PC-9 (cell line): ENCODE data around the gene SLC22A23. TPM values are rescaled to one million over a fixed set of nuclear protein-coding genes. Genes with fewer than 3 reads are reported as not detected.

Experiments
- BruUV-seq: library from RNA; stranded (reverse); fragments of 400-500 nt; replicated peaks from 2 replicates; lab custom pipeline; 2021; lab: Mats Ljungman, UMichigan
- CTCF ChIA-PET: fragments of 300-600 bp; sonication (Branson Sonifier 250); formaldehyde crosslinking; loops from one replicate; lab custom pipeline; 2022; ENCODE audit warnings: antibody characterized with exemption; lab: Charles Lee
- POLR2A ChIA-PET: fragments of 300-600 bp; sonication (Branson Sonifier 250); formaldehyde crosslinking; loops from one replicate; lab custom pipeline; 2022; ENCODE audit warnings: antibody characterized with exemption; ENCODE audit not compliant: unreplicated experiment; lab: Charles Lee
- DNase-seq, 2 experiments: peaks; one replicate each; pipeline versions ENCODE4 v3.0.0 to v3.0.0-alpha.2; 2015 to 2022; ENCODE audit warnings: mixed read lengths in 1 of 2
- H2AFZ ChIP-seq: fragments of 200-600 bp; sonication (generic); 2 replicates; pipeline ENCODE4 v1.8.1; 2017; ENCODE audit warnings: antibody characterized with exemption
- H3F3A ChIP-seq: fragments of 200-600 bp; sonication (generic); 2 replicates; pipeline ENCODE4 v1.8.1; 2017; ENCODE audit warnings: antibody characterized with exemption, mild to moderate bottlenecking, low read depth; ENCODE audit not compliant: insufficient read depth
- H3K27ac ChIP-seq: fragments of 200-600 bp; sonication (generic); 2 replicates; pipeline ENCODE4 v1.6.1; 2016; ENCODE audit warnings: mixed run types
- H3K27me3 ChIP-seq: fragments of 200-600 bp; sonication (generic); 2 replicates; pipeline ENCODE4 v1.6.1; 2016; ENCODE audit warnings: low read depth, mixed run types; ENCODE audit not compliant: insufficient read depth
- H3K36me3 ChIP-seq: fragments of 200-600 bp; sonication (generic); 2 replicates; pipeline ENCODE4 v1.6.1; 2016; ENCODE audit warnings: low read depth, mixed run types
- H3K4me1 ChIP-seq: fragments of 200-600 bp; sonication (generic); replicated peaks from 2 replicates; pipeline ENCODE4 v1.6.1; 2016; ENCODE audit warnings: mixed run types; ENCODE audit not compliant: insufficient read depth
- H3K4me2 ChIP-seq: fragments of 200-600 bp; sonication (generic); 2 replicates; pipeline ENCODE4 v1.6.1; 2017; ENCODE audit warnings: mixed run types
- H3K4me3 ChIP-seq: fragments of 200-600 bp; sonication (generic); 2 replicates; pipeline ENCODE4 v1.6.1; 2016; ENCODE audit warnings: mixed run types
- H3K79me2 ChIP-seq: fragments of 200-600 bp; sonication (generic); 2 replicates; pipeline ENCODE4 v1.6.1; 2017; ENCODE audit warnings: low read depth, mixed run types
- H3K9me2 ChIP-seq: fragments of 200-600 bp; sonication (generic); 2 replicates; pipeline ENCODE4 v1.8.1; 2017; ENCODE audit warnings: mild to moderate bottlenecking; ENCODE audit not compliant: insufficient read depth
- H3K9me3 ChIP-seq: fragments of 200-600 bp; sonication (generic); 2 replicates; pipeline ENCODE4 v1.8.1; 2016; ENCODE audit warnings: low read depth; ENCODE audit not compliant: insufficient read depth
- H4K20me1 ChIP-seq: fragments of 200-600 bp; sonication (generic); 2 replicates; pipeline ENCODE4 v1.8.1; 2017; ENCODE audit not compliant: insufficient read depth
- EZH2 ChIP-seq: fragments of 200-600 bp; sonication (generic); IDR thresholded peaks from 2 replicates; pipeline ENCODE4 v1.8.0; 2017; ENCODE audit warnings: antibody characterized with exemption, low read depth
- intact Hi-C: fragments of 100-400 bp; cut with micrococcal nuclease; formaldehyde crosslinking; loops from one replicate; pipeline ENCODE4 v1.10.0; 2022; ENCODE audit not compliant: unreplicated experiment
- total RNA-seq: library from RNA; stranded (reverse); gene quantifications from 2 replicates; pipeline ENCODE4 v1.2.3, GENCODE V29; 2021
- TF ChIP-seq, protein P1 (sequence below): fragments of 200-600 bp; sonication (generic); conservative IDR thresholded peaks from 2 replicates; pipeline ENCODE4 v1.6.1; 2017; ENCODE audit warnings: mixed run types, antibody characterized with exemption, mild to moderate bottlenecking, moderate library complexity

SLC22A23 gene
- total RNA-seq, 1 experiment from 2014 or later: 13.5 TPM

DNA sequence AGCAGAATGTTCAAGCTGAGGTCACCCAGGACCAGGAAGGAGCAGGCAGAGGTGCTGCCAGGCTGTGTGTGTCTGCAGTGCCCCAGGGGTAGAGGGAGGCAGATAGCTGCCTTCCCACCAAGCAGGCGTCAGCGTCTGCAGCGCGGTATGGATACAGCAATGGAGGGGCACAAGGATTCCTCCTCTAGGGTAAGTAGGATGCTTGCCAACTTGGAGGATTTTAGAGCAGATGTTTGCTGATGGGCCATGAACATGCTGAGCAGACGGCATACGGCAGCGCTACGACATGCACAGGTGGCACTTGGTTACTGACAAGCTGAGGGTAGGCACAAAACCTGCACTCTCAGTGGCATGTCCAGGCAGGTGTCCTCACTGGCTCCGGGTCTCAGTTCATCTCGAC lies 150.0 kb downstream of the SLC22A23 start:
- no peak overlapping the region for H3K4me2 ChIP-seq
- no peak overlapping the region for H2AFZ ChIP-seq
- no peak overlapping the region for H3K4me3 ChIP-seq
- POLR2A ChIA-PET: no interaction called here
- H3K27ac ChIP-seq: no peak overlapping the region
- intact Hi-C loops: no loop called here
- no peaks in the 10 kb centered on the region for H3F3A ChIP-seq
- H3K36me3 ChIP-seq: no peaks in the 10 kb centered on the region
- DNase-seq: no peak
- H3K9me3 ChIP-seq: no peaks in the 10 kb centered on the region
- BruUV-seq: no TSS peak
- H4K20me1 ChIP-seq: no peaks in the 10 kb centered on the region
- no peak for TF ChIP-seq EZH2
- TF ChIP-seq, protein P1, sequence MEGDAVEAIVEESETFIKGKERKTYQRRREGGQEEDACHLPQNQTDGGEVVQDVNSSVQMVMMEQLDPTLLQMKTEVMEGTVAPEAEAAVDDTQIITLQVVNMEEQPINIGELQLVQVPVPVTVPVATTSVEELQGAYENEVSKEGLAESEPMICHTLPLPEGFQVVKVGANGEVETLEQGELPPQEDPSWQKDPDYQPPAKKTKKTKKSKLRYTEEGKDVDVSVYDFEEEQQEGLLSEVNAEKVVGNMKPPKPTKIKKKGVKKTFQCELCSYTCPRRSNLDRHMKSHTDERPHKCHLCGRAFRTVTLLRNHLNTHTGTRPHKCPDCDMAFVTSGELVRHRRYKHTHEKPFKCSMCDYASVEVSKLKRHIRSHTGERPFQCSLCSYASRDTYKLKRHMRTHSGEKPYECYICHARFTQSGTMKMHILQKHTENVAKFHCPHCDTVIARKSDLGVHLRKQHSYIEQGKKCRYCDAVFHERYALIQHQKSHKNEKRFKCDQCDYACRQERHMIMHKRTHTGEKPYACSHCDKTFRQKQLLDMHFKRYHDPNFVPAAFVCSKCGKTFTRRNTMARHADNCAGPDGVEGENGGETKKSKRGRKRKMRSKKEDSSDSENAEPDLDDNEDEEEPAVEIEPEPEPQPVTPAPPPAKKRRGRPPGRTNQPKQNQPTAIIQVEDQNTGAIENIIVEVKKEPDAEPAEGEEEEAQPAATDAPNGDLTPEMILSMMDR: no peak
- H3K27me3 ChIP-seq: no peaks in the 10 kb centered on the region
- no peaks in the 10 kb centered on the region for H3K79me2 ChIP-seq
- H3K9me2 ChIP-seq: no peaks in the 10 kb centered on the region
- no peaks in the 10 kb centered on the region for H3K4me1 ChIP-seq
- CTCF ChIA-PET: no interaction called here

DNA sequence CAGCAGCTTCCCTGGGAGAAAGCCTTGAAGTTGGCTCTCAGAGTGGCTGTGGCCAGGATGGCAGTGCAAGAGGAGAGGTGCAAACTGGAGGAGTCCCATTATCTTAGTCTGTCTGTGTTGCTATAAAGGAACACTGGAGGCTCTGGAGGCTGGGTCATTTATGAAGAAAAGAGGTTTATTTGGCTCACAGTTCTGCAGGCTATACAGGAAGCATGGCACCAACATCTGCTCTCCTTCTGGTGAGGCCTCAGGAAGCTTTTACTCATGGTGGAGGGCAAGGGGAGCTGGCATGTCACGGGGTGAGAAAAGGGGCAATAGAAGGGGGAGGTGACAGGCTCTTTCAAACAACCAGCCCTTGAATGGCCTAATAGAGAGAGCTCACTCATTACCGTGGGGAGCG lies 151.0 kb downstream of the SLC22A23 start:
- no peaks in the 10 kb centered on the region for H3K36me3 ChIP-seq
- H3K79me2 ChIP-seq: no peaks in the 10 kb centered on the region
- intact Hi-C loops: no loop called here
- DNase-seq: no peak
- no peaks in the 10 kb centered on the region for H3K27me3 ChIP-seq
- H4K20me1 ChIP-seq: no peaks in the 10 kb centered on the region
- POLR2A ChIA-PET: no interaction called here
- H3K9me2 ChIP-seq: no peaks in the 10 kb centered on the region
- no peaks in the 10 kb centered on the region for H3K9me3 ChIP-seq
- no peak overlapping the region for H3K4me2 ChIP-seq
- H3K4me3 ChIP-seq: no peak overlapping the region
- no peaks in the 10 kb centered on the region for H3K4me1 ChIP-seq
- no peak overlapping the region for H3K27ac ChIP-seq
- no TSS peak for BruUV-seq
- CTCF ChIA-PET: no interaction called here
- H2AFZ ChIP-seq: no peak overlapping the region
- H3F3A ChIP-seq: no peaks in the 10 kb centered on the region
- TF ChIP-seq, protein P1: no peak
- no peak for TF ChIP-seq EZH2

DNA sequence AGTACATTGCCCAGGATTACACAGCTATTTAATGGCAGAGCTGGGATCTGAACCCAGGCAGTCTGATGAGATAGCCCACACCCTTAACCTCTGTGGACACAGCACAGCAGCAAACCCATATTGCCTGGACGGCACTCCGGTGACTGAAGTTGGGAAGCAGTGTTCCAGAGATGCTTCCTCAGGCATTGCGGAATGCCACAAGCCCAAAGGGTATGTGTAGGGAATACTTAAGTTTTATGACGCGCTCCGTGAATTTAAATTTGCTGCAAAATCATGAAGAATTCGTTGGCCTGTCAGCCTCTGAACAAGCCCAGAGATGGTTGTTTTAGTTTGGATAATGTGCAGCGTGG lies 151.7 kb downstream of the SLC22A23 start:
- CTCF ChIA-PET: no interaction called here
- Histone ChIP-seq H3K4me1 (no peaks in the 10 kb centered on the region), H3K4me2 (no peak overlapping the region), H3K27me3 (no peaks in the 10 kb centered on the region), H3K27ac (no peak overlapping the region), H3K36me3 (no peaks in the 10 kb centered on the region), H3K9me3 (no peaks in the 10 kb centered on the region), H2AFZ (no peak overlapping the region), H3K9me2 (no peaks in the 10 kb centered on the region), H4K20me1 (no peaks in the 10 kb centered on the region), H3F3A (no peaks in the 10 kb centered on the region), H3K4me3 (no peak overlapping the region), H3K79me2 (no peaks in the 10 kb centered on the region)
- TF ChIP-seq, protein P1: no peak
- TF ChIP-seq EZH2: no peak
- no peak for DNase-seq
- POLR2A ChIA-PET: no interaction called here
- intact Hi-C loops: no loop called here
- BruUV-seq: no TSS peak
